GM12873 (cell line): Measurements from ENCODE around the gene H2AZ1.

Experiments used
- TF ChIP-seq, protein P1 (sequence below): IDR thresholded peaks from 2 replicates; pipeline ENCODE4 v1.5.1; 2012; ENCODE audit warnings: low read depth, mild to moderate bottlenecking, moderate library complexity, low read length, control low read depth; ENCODE audit not compliant: insufficient read depth; ENCODE audit errors: missing control alignments

Gene H2AZ1

GRCh38 chr4:99971453-99972111, 21.5 kb upstream of the H2AZ1 start:
- TF ChIP-seq, protein P1, sequence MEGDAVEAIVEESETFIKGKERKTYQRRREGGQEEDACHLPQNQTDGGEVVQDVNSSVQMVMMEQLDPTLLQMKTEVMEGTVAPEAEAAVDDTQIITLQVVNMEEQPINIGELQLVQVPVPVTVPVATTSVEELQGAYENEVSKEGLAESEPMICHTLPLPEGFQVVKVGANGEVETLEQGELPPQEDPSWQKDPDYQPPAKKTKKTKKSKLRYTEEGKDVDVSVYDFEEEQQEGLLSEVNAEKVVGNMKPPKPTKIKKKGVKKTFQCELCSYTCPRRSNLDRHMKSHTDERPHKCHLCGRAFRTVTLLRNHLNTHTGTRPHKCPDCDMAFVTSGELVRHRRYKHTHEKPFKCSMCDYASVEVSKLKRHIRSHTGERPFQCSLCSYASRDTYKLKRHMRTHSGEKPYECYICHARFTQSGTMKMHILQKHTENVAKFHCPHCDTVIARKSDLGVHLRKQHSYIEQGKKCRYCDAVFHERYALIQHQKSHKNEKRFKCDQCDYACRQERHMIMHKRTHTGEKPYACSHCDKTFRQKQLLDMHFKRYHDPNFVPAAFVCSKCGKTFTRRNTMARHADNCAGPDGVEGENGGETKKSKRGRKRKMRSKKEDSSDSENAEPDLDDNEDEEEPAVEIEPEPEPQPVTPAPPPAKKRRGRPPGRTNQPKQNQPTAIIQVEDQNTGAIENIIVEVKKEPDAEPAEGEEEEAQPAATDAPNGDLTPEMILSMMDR = no peak

GRCh38 chr4:99968330-99968729, 18.3 kb upstream of the H2AZ1 start:
- TF ChIP-seq, protein P1 = no peak

- TF ChIP-seq, protein P1 = no peak
These were observed 16.6 kb upstream of the H2AZ1 start for GRCh38 chr4:99966692-99967091.

DNA sequence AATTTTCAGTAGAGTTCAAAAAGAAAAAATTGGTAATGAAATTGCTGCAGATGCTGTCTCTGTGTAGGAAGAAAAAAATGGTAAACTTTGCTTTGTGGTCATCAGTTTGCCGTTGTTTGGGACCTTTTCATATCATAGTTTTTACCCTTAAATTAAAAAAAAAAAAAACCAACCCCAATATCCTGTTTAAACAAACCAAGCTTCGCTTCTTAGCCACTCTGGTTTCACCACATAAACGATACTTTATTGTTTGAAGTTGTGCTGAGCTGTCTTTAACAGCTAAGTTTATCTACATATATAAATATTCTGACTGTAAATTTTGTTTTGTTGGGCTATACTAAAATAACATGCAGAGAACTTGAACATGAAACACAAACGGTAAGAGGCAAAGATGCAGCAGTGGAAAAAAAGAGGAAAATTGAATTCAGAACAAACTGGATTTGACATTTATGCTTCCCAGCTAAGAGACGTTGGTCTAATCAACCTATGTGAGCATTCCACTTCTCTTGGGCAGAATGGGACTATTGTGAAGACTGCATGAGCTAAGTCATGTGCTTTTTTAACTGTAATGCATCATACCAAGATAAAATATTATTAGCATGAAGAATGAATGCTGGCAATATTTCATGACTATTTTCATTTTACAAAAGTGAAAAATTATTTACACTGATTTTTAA, 15.7 kb upstream of the H2AZ1 start:
- TF ChIP-seq, protein P1 = no peak

DNA sequence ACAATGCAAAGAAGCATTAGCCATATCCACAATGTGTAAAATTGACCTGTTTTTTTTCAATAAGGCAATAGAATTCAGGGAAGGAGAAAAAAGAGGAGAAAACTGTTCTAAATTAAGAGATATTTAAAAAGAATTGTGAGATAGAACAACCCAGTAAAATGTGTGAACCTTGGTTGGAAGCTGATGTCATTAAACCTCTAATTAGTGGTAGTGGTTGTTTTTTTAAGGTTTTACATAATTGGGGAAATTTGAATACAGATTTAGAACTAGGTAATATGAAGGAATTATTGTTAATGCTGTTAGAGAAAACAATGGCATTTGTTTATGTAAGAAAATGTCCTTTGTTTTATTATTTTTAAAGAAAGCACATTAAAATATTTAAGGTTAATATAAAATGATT, 15.1 kb upstream of the H2AZ1 start:
- TF ChIP-seq, protein P1 = no peak

- TF ChIP-seq, protein P1 = no peak
These were observed 11.6 kb upstream of the H2AZ1 start for GRCh38 chr4:99961711-99962110.

GRCh38 chr4:99960648-99961047, 10.6 kb upstream of the H2AZ1 start:
- TF ChIP-seq, protein P1 = no peak
